Stimulated activated naive CD4-positive, alpha-beta T cell (primary cell): ENCODE data around the gene BCAR3.
A peak's percentile ranks its signal among the peaks of the same experiment; 100 is the strongest.
"Not testable (repeated sequence)": the region's sequence is repeated elsewhere in the genome, so short reads cannot be mapped to it uniquely, and the experiment has no call there.

Source experiments
- DNase-seq, 6 experiments: peaks; one replicate each; lab custom pipeline; 2025; lab: John Stamatoyannopoulos, UW

BCAR3 gene

GRCh38 chr1:93595266-93595665 lies 86.4 kb downstream of the BCAR3 start:
- no peak for DNase-seq

DNA sequence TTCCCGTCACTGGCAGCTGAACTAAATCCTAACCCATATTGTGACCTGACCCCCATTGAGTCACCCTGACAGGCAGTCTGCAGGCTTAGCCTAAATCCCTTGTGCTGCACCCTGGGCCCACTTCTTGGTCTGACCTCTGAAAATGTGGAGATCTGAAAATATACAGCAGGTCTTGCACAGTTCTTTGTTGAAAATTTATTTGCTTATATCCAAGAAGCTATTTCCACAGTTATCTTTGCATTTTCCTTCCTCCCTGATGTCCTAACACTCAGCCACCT lies 87.1 kb downstream of the BCAR3 start:
- no peak for DNase-seq

DNA sequence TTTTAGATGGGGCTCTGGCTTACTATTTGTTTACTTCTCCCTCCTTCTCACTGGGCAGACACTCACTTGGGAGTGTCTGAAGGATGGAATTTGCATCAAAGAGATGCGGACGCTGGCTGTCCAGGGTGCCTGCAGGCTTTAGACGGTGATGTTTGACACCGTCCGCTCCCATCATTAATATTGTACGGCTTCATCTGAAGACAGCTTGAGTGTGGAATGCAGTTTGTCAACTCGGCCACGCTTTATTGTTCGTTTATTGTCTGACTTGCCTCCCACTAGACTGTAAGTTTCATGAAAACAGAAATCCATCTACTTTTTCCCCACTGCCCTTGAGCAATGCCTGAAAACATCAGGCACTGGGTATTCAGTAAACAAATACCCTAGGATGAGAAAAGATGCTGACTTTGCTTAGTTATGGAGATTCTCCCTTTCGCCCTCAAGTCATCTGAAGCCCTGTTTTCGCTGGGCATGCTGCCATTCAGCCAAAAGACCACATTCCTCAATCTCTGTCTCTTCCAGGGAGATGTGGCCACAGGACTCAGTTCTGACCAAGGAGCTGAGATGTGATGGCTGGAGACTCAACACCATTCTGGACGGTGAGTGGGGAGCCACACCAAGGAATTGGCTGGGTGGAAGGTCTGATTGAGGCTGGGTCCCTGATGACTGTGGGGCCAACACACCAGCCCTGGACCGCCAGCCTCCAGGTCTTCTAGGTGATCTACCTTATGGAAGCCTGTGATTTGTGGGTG lies 87.6 kb downstream of the BCAR3 start:
- no peak for DNase-seq

DNA sequence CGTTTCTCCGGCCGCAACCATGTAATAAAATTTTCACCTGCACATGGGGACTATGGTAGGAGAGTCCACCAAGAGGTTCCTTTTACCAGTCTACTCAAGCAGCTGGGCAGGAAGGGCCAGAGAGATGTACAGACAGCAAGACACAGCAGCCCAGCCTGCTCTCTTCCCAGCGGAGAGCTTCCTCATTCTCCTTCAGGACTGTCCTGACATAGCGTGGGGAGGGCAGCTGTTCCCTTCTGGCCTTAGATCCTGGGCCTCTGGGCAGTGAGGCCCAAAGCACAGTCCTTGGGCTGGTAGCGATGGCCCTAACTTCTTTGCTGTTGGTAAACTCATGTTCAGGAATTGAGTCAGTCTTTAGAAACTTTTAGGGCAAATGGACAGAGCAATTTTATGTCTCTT lies 89.1 kb downstream of the BCAR3 start:
- no peak for DNase-seq

- DNase-seq: peak in 1 of 6 experiments; percentile 2
These were observed 89.7 kb downstream of the BCAR3 start for GRCh38 chr1:93591676-93592550.

GRCh38 chr1:93591291-93591675 lies 90.4 kb downstream of the BCAR3 start:
- not testable (repeated sequence) for DNase-seq

DNA sequence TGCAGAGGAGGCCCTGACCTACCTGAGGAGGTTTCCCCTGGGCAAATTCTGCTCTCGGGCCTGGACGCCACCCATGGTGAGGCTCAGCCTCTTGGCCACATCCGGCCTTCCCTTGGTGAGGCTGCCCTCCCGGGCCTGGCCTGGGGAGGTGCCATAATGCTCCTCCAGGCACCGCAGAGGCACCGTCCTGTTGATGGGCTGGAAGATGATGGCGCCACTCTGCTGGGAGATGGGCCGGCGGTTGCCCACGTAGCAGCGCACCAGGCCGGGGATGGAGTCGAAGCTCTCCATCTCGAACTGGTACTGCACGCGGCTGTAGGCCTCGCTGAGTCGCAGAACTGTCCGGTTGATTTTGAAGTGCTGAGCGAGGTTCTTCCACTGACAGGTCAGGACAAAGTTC lies 92.7 kb downstream of the BCAR3 start:
- DNase-seq: no peak

DNA sequence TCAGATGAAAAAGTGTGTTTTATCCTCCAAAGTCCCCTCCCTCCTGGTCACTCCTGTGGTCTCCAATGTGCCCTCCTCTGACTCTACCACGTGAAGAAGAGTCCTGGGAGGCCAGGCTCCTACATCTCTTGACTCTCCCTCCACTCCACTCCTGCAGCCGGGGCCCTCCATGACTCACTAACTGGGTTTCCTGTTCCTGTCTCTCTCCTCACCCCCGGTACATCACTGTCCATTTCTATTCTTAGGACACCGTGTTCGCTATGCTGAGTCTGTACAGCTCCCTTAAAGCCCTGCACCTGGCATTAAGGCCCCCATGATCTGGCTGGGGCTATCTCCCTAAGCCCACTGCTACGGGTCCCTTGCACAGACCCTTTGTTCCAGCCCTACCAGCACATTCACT lies 93.4 kb downstream of the BCAR3 start:
- DNase-seq: no peak

- no peak for DNase-seq
These were observed 94.3 kb downstream of the BCAR3 start for GRCh38 chr1:93587354-93587753.

GRCh38 chr1:93585059-93585966 lies 96.3 kb downstream of the BCAR3 start:
- no peak for DNase-seq

GRCh38 chr1:93584261-93585003 lies 97.2 kb downstream of the BCAR3 start:
- no peak for DNase-seq

DNA sequence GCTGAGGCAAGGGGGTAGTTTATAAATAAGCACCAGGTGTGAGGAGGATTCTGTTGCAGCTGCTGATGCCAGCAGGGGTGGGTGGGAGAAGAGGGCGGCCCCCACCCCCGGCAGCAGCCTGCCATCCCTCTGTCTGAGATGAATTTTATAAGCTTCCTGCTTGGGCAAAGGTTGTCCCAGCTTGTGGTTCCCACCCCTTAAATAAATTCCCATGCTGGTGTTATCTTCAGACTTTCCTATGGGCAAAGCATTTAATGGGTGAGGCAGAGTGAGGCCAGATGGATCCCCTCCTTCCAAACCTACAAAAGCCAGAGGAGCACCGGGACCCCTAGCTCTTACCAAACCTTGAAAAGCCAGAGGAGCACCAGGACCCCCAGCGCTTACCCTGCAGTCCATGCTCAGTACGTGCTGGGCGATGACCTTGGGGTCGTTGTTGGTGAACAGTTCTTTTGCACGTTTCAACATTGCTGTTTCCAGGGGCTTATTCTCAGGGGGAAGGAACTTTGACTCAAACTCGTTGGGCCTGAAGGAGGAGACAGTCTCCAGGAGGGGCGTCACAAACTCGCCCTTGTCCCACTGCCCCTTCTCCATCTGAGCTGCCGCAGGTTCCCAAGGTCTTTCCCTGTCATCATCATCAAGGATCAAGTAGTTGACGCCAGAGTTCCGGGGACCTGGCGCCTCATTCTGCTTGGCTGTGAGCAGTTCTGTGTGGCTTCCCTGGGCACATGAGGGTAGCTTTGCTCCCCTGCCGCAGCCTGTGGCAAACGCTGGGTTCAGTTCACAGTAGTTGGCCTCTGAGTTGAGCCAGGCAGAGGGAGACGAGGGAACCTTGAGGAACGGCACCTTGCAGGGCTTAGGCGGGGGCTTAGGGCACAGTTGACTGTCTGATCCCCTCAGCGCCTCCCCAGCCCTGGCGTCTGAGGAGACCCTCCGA lies 99.5 kb downstream of the BCAR3 start:
- DNase-seq: no peak

DNA sequence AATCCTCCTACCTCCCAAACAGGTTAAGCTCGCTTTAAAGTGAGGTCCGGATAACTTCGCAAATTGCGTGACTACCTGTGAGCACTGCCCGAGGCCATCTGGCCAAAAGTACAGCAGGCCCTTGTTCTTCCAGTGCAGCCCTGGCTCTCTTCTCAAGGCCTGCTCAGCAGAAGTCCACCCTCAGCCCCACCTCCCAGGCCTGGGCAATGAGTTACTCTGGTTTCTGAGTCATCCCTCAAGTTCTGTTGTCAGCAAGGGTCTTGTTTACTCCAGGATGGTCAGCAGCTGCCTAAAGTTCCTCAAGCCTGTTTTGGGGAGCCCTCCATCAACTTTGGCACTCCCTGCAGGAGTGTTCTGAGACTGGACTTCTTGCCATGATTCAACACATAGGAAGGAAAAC lies 101.7 kb downstream of the BCAR3 start:
- no peak for DNase-seq

DNA sequence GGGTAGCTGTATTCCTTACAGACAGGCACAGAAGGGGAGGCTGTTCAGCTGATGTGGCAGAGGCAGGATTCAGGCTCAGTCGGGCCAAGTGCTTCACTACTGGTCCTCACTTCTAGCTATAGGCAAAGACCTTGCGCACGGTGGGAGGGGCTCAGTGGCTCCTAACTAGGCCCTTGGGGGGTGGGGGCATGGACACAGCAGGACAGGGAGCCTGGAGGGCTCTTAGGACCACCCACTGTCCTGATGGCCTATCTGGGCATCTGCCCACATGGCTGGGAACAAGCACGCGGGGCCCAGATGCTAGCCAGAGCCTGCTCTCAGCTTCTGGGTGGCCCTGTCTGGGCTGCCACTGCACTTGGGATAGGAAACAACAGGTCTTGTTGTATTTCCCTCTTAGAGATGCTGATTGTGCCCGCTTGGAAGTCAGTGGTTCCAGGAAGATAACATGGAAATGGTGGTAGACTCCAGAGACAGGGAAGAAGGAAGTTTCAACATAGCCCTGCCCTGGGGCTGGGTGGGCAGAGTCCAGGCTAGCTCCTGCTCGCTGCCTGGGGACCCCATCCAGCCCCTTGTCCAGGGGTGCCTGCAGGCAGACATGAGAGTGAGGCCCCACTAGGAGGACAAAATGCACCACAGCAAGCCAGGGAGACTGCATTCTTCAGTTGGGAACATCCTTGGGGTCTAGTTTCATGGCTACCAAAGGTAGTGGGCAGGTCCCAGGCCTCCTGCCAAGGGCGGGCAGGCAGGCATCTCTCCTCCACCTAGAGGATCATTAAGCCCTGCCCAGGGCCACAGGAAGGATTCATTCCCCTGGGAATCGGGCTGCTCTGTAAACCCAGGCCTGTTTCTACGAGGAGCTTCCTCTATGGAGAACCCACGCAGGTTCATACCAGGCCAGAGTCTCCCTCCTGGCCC lies 102.5 kb downstream of the BCAR3 start:
- no peak for DNase-seq

DNA sequence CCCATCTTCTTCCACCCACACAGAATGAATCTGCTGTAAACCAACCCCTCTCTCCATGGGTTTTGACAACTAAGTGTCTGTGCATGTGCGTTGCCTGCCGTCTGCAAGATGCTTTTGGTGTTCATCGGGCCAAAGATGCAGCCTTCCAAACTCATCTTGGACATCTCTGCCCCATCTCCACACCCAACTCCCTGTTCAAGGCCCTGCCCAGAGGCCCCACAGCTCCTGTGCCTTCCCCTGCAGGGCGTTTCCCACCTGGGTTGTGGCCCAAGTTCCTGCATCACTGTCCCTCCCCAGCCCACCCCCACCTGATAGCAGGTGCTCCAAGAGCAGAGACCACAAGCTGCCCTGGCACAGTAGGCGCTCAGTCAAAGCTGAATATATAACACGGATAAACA lies 103.2 kb downstream of the BCAR3 start:
- DNase-seq: no peak

- DNase-seq: no peak
These were observed 103.9 kb downstream of the BCAR3 start for GRCh38 chr1:93577536-93578432.

GRCh38 chr1:93576746-93577145 lies 104.9 kb downstream of the BCAR3 start:
- no peak for DNase-seq

GRCh38 chr1:93576346-93576745 lies 105.3 kb downstream of the BCAR3 start:
- DNase-seq: no peak
